Pons (tissue), 1 donor: Measurements from ENCODE around the gene ZNF106.
A peak's percentile ranks its signal among the peaks of the same experiment; 100 is the strongest.

Experiments used
- DNase-seq: peaks from one replicate; pipeline ENCODE4 v3.0.0-alpha.2; 2016; ENCODE audit warnings: low spot score

Gene ZNF106

DNA sequence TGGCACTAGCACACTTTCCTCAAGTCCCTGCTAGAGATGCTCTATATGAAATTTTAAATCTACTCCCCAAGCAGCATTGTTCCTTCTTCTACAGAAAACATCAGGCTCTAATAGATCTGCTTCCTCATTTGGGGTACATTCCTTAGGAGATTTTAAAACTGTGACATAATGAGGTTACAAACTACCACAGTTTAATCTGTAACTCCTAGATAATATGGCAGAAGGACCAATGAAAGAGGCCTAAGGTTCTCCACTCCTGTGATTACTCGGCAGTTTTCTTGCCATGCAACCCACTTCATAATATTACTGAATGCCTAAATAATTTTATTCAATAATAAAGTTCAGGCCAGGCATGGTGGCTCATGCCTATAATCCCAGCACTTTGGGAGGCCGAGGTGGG, 16.1 kb downstream of the ZNF106 start:
- DNase-seq: no peak

DNA sequence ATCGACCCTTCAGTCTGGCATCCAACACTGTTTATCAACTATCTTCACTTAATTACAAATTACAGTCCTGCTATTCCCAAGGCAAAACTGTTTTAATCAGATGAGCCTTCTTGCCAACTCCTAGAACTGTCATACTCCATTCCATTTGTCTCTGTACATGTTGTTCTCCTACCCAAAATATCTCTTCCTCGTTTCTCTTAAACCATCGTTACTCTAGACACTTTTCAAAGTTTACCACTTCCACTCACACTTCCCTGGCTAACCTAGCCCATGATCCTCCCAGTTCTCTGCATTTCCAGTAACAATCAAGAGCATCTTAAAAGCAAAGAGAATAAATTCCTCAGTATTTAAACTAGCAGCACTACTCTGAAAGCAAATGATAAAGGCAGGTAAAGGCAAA, 19.9 kb downstream of the ZNF106 start:
- DNase-seq: no peak

GRCh38 chr15:42465520-42466259, 25.3 kb downstream of the ZNF106 start:
- DNase-seq: no peak

- no peak for DNase-seq
Measured at GRCh38 chr15:42461261-42461660, 29.7 kb downstream of the ZNF106 start.

DNA sequence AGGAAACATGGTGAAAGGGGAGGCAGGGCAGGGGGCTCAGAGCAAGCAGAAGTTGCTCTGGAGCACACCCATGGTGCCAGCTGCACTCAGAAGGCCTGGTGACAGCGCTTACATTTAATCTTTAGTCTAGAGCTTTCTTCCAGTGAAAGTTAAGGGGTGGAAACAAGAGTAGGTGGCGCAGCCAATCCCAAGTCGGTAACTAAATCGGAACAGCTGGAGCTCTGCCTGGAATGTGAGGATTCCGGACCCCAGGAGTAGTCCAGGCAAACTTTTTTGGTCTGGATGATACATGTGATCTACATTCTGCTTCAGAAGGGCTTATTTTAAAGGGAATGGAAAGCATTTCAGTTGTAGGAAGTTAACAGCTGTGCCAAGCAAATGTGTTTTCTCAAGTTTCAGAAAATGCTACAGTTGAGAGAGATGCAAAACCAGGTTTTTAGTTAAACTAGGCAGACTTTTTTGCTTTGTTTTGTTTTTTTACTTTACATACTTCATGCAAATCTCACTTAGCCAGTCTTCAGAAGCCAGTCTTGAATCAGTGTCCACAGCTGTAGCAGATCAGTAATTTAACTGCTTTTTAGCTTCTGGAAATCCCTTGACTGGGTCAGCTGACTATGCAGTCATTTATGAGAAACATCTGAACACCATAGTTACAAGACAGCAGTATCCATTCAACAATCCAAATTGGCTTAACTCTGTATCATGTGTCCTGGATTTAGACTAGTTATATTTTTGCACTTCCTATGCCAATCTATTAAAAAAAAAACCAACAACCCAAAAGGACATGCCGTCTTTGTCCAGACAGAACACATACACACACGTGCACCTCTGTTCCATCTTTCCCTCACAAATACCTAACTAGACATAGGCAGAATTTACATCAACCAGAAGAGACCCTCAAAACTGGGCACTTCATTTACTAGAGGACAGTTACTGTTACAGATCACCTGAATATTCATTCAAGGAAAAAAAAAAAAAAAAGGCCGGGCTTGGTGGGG, 33.2 kb downstream of the ZNF106 start:
- peak; percentile 70 for DNase-seq

- DNase-seq: peak; percentile 26
Measured at GRCh38 chr15:42456971-42457370, 34.0 kb downstream of the ZNF106 start.

GRCh38 chr15:42456531-42456930, 34.4 kb downstream of the ZNF106 start:
- DNase-seq: no peak

- DNase-seq: no peak
Measured at GRCh38 chr15:42453826-42454225, 37.1 kb downstream of the ZNF106 start.

GRCh38 chr15:42450425-42450790, 40.5 kb downstream of the ZNF106 start:
- no peak for DNase-seq

DNA sequence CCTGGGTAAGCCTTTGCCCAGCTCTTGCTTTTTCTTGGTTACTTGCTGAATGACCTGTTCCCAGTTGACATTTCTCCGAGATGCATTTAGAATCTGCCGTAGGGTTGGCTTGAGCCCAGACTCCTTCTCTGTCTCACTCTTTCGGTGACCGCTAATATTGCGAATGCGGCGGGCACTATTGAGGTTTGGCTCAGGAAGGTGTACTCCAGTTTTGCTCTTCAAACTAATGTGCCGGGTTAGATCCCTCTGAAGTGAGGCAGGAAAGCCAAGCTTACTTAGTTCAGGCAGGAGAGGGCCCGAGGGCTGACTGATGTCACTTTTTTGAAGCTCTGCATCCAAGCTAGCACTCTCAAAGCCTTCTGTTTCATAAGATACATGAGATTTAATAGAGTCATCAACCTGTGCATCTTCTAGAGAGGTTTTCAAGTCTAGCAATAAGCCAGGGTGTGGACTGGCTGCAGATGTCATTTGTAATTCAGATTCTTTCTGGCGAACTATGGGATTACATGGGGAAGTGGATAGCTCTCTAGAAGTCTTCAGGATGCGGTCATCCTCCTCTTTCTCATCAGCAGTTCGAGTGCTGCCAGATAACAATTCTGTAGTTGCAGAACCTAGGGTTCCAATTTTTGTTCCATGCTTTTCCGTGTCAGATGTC, 41.0 kb downstream of the ZNF106 start:
- no peak for DNase-seq

DNA sequence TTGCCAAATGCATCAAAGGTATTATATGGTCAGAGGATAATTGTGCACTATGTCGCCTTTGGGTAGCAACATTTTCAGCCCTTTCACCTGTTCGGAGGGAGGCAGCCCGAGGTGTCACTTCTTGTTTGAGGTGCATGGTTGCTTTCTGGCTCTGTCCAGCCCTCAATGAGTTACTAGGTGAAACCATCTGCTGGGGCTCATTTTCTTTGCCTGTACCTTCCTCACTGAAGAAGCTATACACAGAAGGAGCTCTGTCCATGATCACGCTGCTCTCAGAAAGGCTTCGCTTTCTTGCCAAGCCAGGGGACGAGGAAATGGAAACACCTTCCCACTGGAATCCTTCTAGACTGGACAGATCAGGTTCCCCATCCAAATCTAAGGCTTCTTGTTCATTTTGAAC, 42.7 kb downstream of the ZNF106 start:
- DNase-seq: no peak

DNA sequence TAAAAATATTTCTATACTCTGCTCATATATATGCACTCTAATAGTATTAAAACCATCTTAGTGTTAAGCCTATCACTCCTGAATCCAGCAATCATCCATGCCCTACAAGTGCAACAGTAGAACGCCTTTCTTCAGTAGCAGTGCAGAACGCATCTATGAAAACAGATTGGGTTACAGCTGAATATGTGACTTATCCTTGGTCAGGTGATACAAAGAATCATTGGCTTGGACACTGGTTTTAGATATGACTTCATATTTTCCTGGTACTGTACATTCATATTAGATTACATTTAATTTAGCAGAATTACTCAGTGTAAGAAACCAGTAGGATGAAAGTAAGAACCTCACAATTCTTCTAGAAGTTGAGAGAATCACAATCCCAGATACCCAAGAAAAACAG, 43.3 kb downstream of the ZNF106 start:
- no peak for DNase-seq

DNA sequence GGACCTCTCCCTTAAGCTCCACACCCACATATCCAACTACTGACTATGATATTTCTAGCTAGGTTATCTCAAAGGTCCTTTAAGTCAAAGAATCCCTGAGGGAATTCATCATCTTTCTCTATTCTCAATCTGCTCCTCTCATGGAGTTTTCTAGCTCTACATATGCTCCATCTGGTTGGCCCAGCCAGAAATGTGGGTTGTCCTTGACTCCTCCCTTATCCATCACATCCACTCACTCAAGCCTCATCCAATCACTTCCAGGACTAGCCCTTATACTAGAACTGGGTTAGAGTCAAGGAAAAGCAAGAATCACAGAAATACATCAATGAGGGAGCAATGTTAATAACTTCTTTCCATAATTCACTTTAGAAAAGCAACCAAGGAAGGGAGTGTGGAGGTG, 45.4 kb downstream of the ZNF106 start:
- no peak for DNase-seq

- no peak for DNase-seq
Measured at GRCh38 chr15:42444415-42445063, 46.4 kb downstream of the ZNF106 start.

DNA sequence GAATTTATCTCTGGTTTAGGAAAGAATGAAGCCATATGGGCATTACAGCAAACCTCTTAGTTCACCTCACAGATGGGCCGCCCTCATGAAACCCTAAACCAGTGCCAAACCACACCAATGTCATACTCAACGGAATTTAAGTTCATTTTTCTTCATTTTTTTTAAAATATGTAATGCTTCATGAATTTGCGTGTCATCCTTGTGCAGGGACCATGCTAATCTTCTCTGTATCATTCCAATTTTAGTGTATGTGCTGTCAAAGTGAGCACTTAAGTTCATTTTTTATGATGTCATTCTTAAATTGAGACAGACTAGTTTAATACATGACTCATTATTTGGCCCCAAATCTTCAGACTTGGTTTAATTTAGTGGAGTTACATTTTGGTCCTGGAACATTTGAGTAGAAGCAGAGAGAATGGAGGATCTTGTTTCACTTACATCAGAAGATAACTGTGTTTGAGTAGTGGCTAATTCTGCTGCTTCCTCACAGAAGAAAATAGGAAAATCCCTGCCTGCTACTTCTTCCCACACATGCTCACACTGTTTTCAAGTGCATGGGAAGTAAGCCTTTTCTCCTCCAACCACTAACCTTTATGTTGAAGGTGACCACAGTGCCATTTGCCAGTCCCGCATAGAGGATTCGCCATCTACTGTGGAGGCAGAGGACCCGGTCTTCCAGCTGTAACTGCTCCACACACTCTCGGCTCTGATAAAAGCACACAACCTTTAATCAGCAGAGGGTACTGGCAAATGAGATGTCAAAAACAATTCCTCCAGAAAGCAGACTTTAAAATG, 63.3 kb downstream of the ZNF106 start:
- DNase-seq: no peak

- DNase-seq: no peak
Measured at GRCh38 chr15:42421376-42421775, 69.6 kb downstream of the ZNF106 start.

GRCh38 chr15:42419369-42419768, 71.6 kb downstream of the ZNF106 start:
- no peak for DNase-seq

- no peak for DNase-seq
Measured at GRCh38 chr15:42413920-42414319, 77.0 kb downstream of the ZNF106 start.

DNA sequence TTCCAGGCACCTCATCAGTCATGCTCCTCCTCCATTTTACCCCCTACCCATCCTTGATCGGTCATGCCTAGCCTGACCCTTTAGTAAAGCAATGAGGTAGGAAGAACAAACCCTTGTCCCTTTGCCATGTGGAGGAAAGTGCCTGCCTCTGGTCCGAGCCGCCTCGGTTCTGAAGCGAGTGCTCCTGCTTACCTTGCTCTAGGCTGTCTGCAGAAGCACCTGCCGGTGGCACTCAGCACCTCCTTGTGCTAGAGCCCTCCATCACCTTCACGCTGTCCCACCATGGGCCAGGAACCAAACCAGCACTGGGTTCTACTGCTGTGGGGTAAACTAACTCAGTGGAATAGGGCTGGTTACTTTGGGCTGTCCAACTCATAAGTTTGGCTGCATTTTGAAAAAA, 79.1 kb downstream of the ZNF106 start:
- no peak for DNase-seq

- no peak for DNase-seq
Measured at GRCh38 chr15:42409011-42409410, 81.9 kb downstream of the ZNF106 start.

DNA sequence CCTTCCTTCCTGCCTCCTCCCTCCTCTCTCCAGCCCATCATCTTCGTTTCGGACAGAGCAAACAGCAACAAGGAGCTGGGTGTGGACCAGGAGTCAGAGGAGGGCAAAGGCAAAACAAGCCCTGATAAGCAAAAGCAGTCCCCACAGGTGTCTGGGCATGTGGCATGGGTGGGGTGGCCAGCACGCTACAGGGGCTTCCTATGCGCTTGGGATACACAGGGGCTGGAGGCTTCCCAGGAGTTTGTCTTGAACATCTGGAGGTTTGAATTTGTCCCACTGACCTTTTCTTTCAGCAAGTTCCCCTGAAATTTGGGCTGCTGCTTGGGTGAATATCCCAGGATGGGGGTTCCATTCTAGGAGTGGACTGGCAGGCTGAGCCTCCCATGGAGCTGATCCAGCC, 82.8 kb downstream of the ZNF106 start:
- no peak for DNase-seq
